MM.1S (cell line): ENCODE measurements around the gene SLC3A2.

Source experiments
- EZH2phosphoT487 ChIP-seq: fragments of 300-600 bp; sonication (generic); IDR thresholded peaks from 2 replicates; pipeline ENCODE4 v1.6.1; 2018; ENCODE audit warnings: antibody characterized with exemption, low read length
- TF ChIP-seq, protein P1 (sequence below): fragments of 300-600 bp; sonication (generic); IDR thresholded peaks from 2 replicates; pipeline ENCODE4 v1.5.1; 2016; ENCODE audit warnings: antibody characterized with exemption, low read length, mixed read lengths

DNA sequence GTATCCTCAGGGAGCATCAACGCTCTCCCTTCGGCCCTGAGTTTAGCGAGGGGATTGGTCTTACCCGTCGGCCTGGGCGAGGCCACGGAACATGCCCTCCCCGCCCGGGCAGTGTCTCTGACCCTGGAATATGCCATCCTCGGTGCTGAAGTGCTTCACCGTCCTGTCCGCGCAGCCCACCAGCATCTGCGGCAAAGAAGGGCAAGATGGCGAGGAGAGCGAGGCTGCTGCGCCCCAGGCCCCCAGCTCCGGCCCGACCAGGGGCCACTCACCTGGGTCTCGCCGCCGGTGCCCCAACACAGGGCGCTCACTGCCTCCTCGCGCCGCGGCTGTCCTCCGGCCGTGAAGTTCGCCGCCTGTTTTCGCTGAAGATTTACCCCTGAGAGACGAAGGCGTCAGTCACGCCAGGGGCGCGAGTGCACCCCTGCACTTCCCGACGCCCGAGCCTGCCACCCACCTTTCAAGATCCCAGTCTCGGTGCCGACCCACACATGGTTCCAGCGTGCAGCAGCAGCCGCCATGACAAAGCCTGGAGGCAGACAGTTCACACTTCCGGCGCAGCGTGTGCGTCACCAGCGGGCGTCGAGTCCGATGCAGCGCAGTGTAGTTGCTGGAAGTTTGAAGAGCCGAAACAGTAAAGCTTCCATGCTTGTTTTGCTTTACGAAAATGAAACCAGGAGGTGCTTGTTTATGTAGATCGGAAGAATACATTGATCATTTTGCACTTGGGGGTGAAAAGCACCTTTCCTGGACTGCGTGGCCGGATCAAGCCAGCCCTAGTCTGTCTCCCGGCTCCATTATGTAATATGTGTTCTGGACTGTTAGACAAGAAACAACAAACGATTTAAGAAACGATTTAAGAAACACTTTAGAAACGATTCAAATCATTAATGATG lies 41.4 kb upstream of the SLC3A2 start, which contains the start of gene WDR74:
- TF ChIP-seq, protein P1, sequence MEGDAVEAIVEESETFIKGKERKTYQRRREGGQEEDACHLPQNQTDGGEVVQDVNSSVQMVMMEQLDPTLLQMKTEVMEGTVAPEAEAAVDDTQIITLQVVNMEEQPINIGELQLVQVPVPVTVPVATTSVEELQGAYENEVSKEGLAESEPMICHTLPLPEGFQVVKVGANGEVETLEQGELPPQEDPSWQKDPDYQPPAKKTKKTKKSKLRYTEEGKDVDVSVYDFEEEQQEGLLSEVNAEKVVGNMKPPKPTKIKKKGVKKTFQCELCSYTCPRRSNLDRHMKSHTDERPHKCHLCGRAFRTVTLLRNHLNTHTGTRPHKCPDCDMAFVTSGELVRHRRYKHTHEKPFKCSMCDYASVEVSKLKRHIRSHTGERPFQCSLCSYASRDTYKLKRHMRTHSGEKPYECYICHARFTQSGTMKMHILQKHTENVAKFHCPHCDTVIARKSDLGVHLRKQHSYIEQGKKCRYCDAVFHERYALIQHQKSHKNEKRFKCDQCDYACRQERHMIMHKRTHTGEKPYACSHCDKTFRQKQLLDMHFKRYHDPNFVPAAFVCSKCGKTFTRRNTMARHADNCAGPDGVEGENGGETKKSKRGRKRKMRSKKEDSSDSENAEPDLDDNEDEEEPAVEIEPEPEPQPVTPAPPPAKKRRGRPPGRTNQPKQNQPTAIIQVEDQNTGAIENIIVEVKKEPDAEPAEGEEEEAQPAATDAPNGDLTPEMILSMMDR, result no peak
- no peak for TF ChIP-seq EZH2phosphoT487
